ENCODE results near the gene CEP89.
"Not testable (repeated sequence)": the region's sequence is repeated elsewhere in the genome, so short reads cannot be mapped to it uniquely, and the experiment has no call there.

The CEP89 gene

DNA sequence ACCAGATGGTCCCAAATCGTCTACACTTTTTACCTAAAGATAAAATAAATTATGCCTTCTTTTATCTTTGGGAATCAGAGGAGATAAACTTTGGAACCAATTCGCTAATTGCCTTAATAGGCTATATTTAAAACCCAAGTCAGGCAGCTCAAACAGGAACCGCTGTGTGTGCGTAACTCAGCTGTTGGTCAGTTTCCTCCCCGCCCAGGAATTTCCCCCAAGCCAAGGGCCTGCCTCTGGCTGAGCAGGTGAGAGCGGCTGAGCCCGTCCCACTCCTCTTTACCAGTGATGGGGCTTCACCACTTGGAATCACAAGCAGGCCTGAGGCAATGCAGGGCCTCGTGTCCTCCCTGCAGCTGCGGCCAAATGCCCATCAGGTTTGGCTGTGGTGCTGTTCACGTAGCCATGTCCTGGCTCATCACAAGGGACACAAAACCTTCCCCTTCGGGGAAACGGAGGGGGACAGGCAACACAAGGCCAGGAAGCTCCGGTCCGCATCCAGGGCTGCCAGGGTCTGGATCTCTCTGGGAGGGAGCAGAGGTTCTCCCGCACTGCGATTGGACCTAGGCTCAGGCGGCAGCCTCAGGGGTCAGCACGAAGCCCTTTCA, 101.7 kb downstream of the CEP89 start:
- peaks cover 10% of the 10 kb centered on the region for H3K4me1 ChIP-seq (ENCODE audit: low read depth, poor library complexity, severe bottlenecking)
- no peaks in the 10 kb centered on the region for H3K36me3 ChIP-seq (ENCODE audit: insufficient read depth)
- no peak for TF ChIP-seq CTCF (conservative IDR thresholded peaks at IDR 0.05; ENCODE audit: low read depth, low read length)
- no peak overlapping the region for H3K27ac ChIP-seq
- H3K79me2 ChIP-seq (ENCODE audit: insufficient read depth, low read depth) = no peaks in the 10 kb centered on the region
- no peak overlapping the region for H3K4me3 ChIP-seq (IDR thresholded peaks at IDR 0.05; ENCODE audit: insufficient read depth, low read depth, low read length)
- H3K27me3 ChIP-seq (ENCODE audit: insufficient read depth, low read depth) = no peaks in the 10 kb centered on the region
- H3K9ac ChIP-seq = no peak overlapping the region
- no peak overlapping the region for H2AFZ ChIP-seq (ENCODE audit: low read depth)
- no peak overlapping the region for H3K4me2 ChIP-seq
- H4K20me1 ChIP-seq (ENCODE audit: insufficient read depth) = no peaks in the 10 kb centered on the region

GRCh38 chr19:32869369-32869965, 102.3 kb downstream of the CEP89 start, which contains the start of gene SLC7A9:
Gene SLC7A9, minus strand, starts transcription at chr19:32869767. Its CDS starts 1,233 bp downstream, at chr19:32868534.
- Histone ChIP-seq H2AFZ (ENCODE audit: low read depth) (no peak within 1 kb of the TSS), H3K27me3 (ENCODE audit: insufficient read depth, low read depth) (no peaks in the 10 kb centered on the region), H4K20me1 (ENCODE audit: insufficient read depth) (no peaks in the 10 kb centered on the region), H3K4me1 (ENCODE audit: low read depth, poor library complexity, severe bottlenecking) (peaks cover 11% of the 10 kb centered on the region), H3K4me2 (no peak within 1 kb of the TSS), H3K79me2 (ENCODE audit: insufficient read depth, low read depth) (no peaks in the 10 kb centered on the region), H3K9ac (no peak within 1 kb of the TSS), H3K4me3 (IDR thresholded peaks at IDR 0.05; ENCODE audit: insufficient read depth, low read depth, low read length) (no peak within 1 kb of the TSS), H3K27ac (no peak within 1 kb of the TSS), H3K36me3 (ENCODE audit: insufficient read depth) (no peaks in the 10 kb centered on the region)
- TF ChIP-seq CTCF (conservative IDR thresholded peaks at IDR 0.05; ENCODE audit: low read depth, low read length) = no peak

DNA sequence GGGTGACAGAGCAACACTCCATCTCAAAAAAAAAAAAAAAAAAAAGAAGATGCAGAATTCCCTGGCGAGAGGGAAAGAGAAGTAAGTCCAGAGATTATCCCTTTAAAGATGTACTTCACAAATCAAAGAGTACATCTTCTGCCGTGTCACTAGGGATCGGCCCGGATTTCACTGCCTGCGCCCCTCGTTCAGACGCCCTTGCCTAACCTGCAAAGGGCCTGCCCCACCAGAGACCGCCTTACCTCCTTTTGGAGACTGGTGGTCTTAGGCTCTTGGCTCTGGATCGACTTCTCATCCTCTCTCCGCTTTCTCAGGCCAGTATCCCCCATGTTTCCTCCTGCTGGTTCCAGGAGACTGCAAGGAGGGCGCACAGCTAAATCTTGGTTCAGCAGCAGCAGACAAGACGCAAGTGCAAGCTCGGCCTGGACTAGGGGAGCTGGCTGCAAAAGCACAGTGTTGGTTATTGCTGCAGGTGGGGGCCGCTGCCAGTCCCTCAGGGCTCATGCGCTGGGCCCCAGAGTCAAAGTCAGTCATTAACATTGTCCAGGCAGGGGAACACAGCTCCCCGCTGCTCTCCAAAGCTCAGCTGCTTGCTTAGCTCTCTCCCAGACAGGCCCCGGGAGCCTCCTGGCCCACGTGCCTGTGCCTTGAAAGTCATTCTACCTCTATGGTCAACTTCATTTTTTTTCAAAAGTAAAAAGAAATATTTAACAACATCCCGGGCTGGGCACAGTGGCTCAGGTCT, 103.4 kb downstream of the CEP89 start:
- H3K79me2 ChIP-seq (ENCODE audit: insufficient read depth, low read depth) = no peaks in the 10 kb centered on the region
- peaks cover 11% of the 10 kb centered on the region for H3K4me1 ChIP-seq (ENCODE audit: low read depth, poor library complexity, severe bottlenecking)
- no peak overlapping the region for H3K4me3 ChIP-seq (IDR thresholded peaks at IDR 0.05; ENCODE audit: insufficient read depth, low read depth, low read length)
- no peaks in the 10 kb centered on the region for H4K20me1 ChIP-seq (ENCODE audit: insufficient read depth)
- no peaks in the 10 kb centered on the region for H3K27me3 ChIP-seq (ENCODE audit: insufficient read depth, low read depth)
- no peak overlapping the region for H3K9ac ChIP-seq
- no peak for TF ChIP-seq CTCF (conservative IDR thresholded peaks at IDR 0.05; ENCODE audit: low read depth, low read length)
- no peak overlapping the region for H3K27ac ChIP-seq
- H2AFZ ChIP-seq (ENCODE audit: low read depth) = no peak overlapping the region
- no peak overlapping the region for H3K4me2 ChIP-seq
- no peaks in the 10 kb centered on the region for H3K36me3 ChIP-seq (ENCODE audit: insufficient read depth)

DNA sequence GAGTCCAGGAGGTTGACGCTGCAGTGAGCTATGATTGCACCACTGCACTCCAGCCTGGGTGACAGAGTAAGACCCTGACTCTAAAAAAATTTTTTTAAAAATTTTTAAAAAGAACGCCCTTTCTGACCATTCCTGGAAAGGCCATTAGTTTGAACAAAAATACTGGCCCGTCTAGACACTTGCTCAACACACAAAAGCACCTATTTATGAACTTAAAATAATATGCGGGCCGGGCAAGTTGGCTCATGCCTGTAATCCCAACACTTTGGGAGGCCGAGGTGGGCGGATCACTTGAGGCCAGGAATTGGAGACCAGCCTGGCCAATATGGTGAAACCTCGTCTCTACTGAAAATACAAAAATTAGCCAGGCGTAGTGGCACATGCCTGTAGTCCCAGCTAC, 104.3 kb downstream of the CEP89 start:
- not testable (repeated sequence) for H3K4me2 ChIP-seq; H3K9ac ChIP-seq; H3K36me3 ChIP-seq (ENCODE audit: insufficient read depth); H3K4me3 ChIP-seq (IDR thresholded peaks at IDR 0.05; ENCODE audit: insufficient read depth, low read depth, low read length); H3K27ac ChIP-seq; H2AFZ ChIP-seq (ENCODE audit: low read depth); H3K27me3 ChIP-seq (ENCODE audit: insufficient read depth, low read depth); H4K20me1 ChIP-seq (ENCODE audit: insufficient read depth); H3K79me2 ChIP-seq (ENCODE audit: insufficient read depth, low read depth)
- peaks cover 11% of the 10 kb centered on the region for H3K4me1 ChIP-seq (ENCODE audit: low read depth, poor library complexity, severe bottlenecking)
